ENCODE measurements around the gene AQP12B.

GRCh38 chr2:240636563-240637115, 46.0 kb downstream of the AQP12B start:
- TF ChIP-seq POLR2A (IDR thresholded peaks at IDR 0.05; ENCODE audit: low read depth, low read length) (no peak), CTCF (IDR thresholded peaks at IDR 0.05 in 2 of 3, conservative IDR thresholded peaks at IDR 0.05 in 1 of 3; ENCODE audit: control insufficient read depth in 2 of 3, extremely low read depth in 1 of 3, insufficient read depth in 1 of 3, low read depth in 3 of 3, low read length in 3 of 3) (no peak), CHD2 (IDR thresholded peaks at IDR 0.05; ENCODE audit: borderline replicate concordance, low read depth, low read length) (no peak), JUNB (IDR thresholded peaks at IDR 0.05) (no peak)
- TF ChIP-seq, protein P1, sequence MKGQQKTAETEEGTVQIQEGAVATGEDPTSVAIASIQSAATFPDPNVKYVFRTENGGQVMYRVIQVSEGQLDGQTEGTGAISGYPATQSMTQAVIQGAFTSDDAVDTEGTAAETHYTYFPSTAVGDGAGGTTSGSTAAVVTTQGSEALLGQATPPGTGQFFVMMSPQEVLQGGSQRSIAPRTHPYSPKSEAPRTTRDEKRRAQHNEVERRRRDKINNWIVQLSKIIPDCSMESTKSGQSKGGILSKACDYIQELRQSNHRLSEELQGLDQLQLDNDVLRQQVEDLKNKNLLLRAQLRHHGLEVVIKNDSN (IDR thresholded peaks at IDR 0.05; ENCODE audit: borderline replicate concordance, extremely low read length, insufficient read depth, low read depth, low read length) = no peak
- TF ChIP-seq, protein P2, sequence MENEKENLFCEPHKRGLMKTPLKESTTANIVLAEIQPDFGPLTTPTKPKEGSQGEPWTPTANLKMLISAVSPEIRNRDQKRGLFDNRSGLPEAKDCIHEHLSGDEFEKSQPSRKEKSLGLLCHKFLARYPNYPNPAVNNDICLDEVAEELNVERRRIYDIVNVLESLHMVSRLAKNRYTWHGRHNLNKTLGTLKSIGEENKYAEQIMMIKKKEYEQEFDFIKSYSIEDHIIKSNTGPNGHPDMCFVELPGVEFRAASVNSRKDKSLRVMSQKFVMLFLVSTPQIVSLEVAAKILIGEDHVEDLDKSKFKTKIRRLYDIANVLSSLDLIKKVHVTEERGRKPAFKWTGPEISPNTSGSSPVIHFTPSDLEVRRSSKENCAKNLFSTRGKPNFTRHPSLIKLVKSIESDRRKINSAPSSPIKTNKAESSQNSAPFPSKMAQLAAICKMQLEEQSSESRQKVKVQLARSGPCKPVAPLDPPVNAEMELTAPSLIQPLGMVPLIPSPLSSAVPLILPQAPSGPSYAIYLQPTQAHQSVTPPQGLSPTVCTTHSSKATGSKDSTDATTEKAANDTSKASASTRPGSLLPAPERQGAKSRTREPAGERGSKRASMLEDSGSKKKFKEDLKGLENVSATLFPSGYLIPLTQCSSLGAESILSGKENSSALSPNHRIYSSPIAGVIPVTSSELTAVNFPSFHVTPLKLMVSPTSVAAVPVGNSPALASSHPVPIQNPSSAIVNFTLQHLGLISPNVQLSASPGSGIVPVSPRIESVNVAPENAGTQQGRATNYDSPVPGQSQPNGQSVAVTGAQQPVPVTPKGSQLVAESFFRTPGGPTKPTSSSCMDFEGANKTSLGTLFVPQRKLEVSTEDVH (IDR thresholded peaks at IDR 0.05; ENCODE audit: low read depth, partially characterized antibody) = no peak
